Fibroblast of villous mesenchyme (primary cell): ENCODE measurements around the gene CD59. TPM values are rescaled to one million over a fixed set of nuclear protein-coding genes. Genes with fewer than 3 reads are reported as not detected.

ENCODE experiments used
- DNase-seq: peaks from one replicate; pipeline ENCODE4 v3.0.0-alpha.2; 2010; ENCODE audit warnings: low read depth
- H3K4me3 ChIP-seq: 2 replicates; pipeline ENCODE4 v1.5.1; 2011; ENCODE audit warnings: low read depth, mild to moderate bottlenecking, low read length
- total RNA-seq: library from RNA; depleted of rRNA; stranded (reverse); fragments of >200 nt; gene quantifications from 2 replicates; pipeline ENCODE4 v1.2.3, GENCODE V29; 2012
- TF ChIP-seq, protein P1 (sequence below): IDR thresholded peaks from 2 replicates; pipeline ENCODE4 v1.5.1; 2012; ENCODE audit warnings: low read depth, mild to moderate bottlenecking, low read length; ENCODE audit not compliant: insufficient read depth

CD59 gene
- total RNA-seq, 1 donor = 279 TPM

DNA sequence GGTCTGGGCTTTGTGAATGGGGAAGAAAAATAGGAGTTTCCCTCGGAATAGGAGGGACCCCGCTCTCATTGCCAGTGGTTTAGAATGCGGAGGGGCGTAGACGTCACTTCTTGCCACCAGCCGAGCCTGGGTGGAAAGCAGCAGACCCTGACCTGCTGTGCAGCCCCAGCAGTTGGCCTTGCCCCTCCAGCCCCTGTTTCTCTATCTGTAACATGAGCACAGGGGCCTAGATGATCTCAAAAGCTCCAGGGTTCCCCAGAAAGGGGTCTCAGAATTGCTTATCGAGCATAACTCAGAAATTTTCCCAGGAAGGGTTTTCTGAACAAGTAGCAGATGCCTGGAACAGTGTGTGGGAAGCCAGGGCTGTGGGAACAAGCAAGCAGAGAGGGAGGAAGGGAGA is 79.5 kb downstream of the CD59 start:
- TF ChIP-seq, protein P1, sequence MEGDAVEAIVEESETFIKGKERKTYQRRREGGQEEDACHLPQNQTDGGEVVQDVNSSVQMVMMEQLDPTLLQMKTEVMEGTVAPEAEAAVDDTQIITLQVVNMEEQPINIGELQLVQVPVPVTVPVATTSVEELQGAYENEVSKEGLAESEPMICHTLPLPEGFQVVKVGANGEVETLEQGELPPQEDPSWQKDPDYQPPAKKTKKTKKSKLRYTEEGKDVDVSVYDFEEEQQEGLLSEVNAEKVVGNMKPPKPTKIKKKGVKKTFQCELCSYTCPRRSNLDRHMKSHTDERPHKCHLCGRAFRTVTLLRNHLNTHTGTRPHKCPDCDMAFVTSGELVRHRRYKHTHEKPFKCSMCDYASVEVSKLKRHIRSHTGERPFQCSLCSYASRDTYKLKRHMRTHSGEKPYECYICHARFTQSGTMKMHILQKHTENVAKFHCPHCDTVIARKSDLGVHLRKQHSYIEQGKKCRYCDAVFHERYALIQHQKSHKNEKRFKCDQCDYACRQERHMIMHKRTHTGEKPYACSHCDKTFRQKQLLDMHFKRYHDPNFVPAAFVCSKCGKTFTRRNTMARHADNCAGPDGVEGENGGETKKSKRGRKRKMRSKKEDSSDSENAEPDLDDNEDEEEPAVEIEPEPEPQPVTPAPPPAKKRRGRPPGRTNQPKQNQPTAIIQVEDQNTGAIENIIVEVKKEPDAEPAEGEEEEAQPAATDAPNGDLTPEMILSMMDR = no peak
- no peak for DNase-seq
- H3K4me3 ChIP-seq = no peak overlapping the region

DNA sequence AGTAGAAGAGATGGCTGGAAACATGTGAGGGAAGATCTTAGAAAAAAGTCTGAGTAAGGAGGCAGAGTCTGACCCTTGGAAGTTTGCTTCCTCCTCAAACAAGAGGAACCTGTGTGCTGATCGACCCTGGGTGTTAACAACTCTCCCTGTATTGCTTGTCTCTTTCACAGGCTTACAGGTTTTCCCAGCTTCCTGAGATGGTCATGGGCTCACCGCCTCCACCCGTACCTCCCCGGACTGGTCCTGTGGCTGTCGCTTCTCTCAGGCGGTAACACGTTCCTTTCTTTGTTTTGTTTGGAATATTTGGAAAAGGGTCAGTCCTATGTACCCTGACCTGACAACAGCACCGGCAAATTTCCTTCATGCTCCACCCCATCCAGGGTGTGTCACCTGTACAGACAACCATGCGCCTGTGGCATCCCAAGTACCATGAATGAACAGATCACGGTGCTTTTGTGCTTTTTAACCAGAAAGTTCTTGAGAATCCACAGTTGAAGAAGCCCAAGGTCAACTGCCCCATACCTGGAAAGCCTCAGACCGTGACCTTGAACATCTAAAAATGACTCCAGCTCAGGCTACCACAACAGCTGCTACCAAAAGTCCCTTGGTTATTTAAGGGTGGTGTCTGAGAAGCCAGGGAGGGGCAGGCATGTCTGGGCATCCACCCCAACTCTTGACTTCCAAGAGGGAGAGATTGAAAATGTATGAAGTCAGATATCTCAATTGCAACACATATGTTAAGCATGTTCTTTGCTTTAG is 80.2 kb downstream of the CD59 start:
- DNase-seq = no peak
- TF ChIP-seq, protein P1 = no peak
- H3K4me3 ChIP-seq = no peak overlapping the region

DNA sequence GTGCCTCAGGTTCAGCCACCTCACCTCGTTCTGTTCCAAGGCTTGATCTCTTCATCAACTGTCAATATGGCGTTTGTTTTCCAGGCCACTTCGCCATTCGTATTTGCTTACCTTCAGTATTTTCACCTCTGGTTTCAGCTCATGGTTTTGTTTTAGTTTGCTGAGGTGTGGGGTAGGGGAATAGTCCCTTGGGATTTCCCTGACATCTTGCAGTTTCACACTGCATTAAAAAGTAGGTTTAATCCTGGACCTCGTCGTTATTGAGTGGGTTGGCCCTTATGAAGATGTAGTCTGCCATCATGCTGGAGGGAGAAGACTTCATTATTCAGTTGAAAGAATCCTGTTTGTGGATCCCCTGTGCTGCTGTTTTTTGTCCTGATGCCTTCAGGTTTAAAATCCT is 81.6 kb downstream of the CD59 start:
- no peak for DNase-seq
- TF ChIP-seq, protein P1 = no peak
- H3K4me3 ChIP-seq = no peak overlapping the region

Other genes starting within 250 kb of the CD59 start
- gene C11orf91, start 35.6 kb downstream of the CD59 start, total RNA-seq = not detected in 2 replicates
- gene FBXO3, start 38.1 kb upstream of the CD59 start, total RNA-seq = 16.8 and 30.7 TPM in 2 replicates
- gene LMO2, start 155.7 kb upstream of the CD59 start, total RNA-seq = under 0.01 TPM in 2 replicates